Neuronal stem cell (in vitro differentiated cells): ENCODE measurements around the gene TBC1D16.

ENCODE experiments used
- DNase-seq: peaks from one replicate; pipeline ENCODE4 v3.0.0-alpha.2; 2013; ENCODE audit warnings: low spot score
- H2AFZ ChIP-seq: one replicate; pipeline ENCODE4 v1.6.1; 2013; ENCODE audit warnings: mild to moderate bottlenecking, low read length, inconsistent platforms
- H2AK5ac ChIP-seq: 2 replicates; pipeline ENCODE4 v1.6.1; 2013; ENCODE audit warnings: low read depth, mild to moderate bottlenecking, inconsistent platforms, low read length, moderate library complexity, mixed read lengths
- H2BK120ac ChIP-seq: 2 replicates; pipeline ENCODE4 v1.6.1; 2013; ENCODE audit warnings: low read depth, mild to moderate bottlenecking, inconsistent platforms, low read length, moderate library complexity, mixed read lengths
- H2BK12ac ChIP-seq: one replicate; pipeline ENCODE4 v1.6.1; 2013; ENCODE audit warnings: low read length, inconsistent platforms
- H2BK15ac ChIP-seq: 2 replicates; pipeline ENCODE4 v1.6.1; 2013; ENCODE audit warnings: mild to moderate bottlenecking, low read length, inconsistent platforms, mixed read lengths
- H2BK5ac ChIP-seq: one replicate; pipeline ENCODE4 v1.6.1; 2013; ENCODE audit warnings: inconsistent platforms, mild to moderate bottlenecking, low read length, moderate library complexity
- H3K14ac ChIP-seq: one replicate; pipeline ENCODE4 v1.6.1; 2013; ENCODE audit warnings: low read length, inconsistent platforms
- H3K18ac ChIP-seq: 2 replicates; pipeline ENCODE4 v1.6.1; 2013; ENCODE audit warnings: low read length, inconsistent platforms
- H3K23ac ChIP-seq: 2 replicates; pipeline ENCODE4 v1.6.1; 2013; ENCODE audit warnings: low read depth, mild to moderate bottlenecking, mixed read lengths, low read length, inconsistent platforms; ENCODE audit not compliant: poor library complexity
- H3K27ac ChIP-seq: replicated peaks from 3 replicates; pipeline ENCODE4 v1.5.1; 2013; ENCODE audit warnings: low read length, inconsistent platforms
- H3K27me3 ChIP-seq, 3 experiments: 2 replicates each; pipeline ENCODE4 v1.6.1; 2013; ENCODE audit warnings: low read length in 3 of 3, mild to moderate bottlenecking in 2 of 3, inconsistent platforms in 1 of 3, low read depth in 1 of 3, mixed read lengths in 1 of 3, moderate library complexity in 1 of 3; ENCODE audit not compliant: control insufficient read depth in 3 of 3, insufficient read depth in 3 of 3
- H3K36me3 ChIP-seq, 2 donors: replicated peaks in 1 of 2; 2 replicates each; pipeline ENCODE4 v1.6.1; 2013; ENCODE audit warnings: low read length in 2 of 2; ENCODE audit not compliant: control insufficient read depth in 2 of 2, insufficient read depth in 2 of 2
- H3K4ac ChIP-seq: 2 replicates; pipeline ENCODE4 v1.6.1; 2013; ENCODE audit warnings: inconsistent platforms, mild to moderate bottlenecking, low read length, moderate library complexity
- H3K4me1 ChIP-seq, 2 donors: 1 replicate in 1 of 2; 2 replicates in 1 of 2; pipeline ENCODE4 v1.6.1; 2013; ENCODE audit warnings: low read length in 2 of 2, low read depth in 1 of 2; ENCODE audit not compliant: control insufficient read depth in 2 of 2, insufficient read depth in 1 of 2
- H3K4me2 ChIP-seq: one replicate; pipeline ENCODE4 v1.6.1; 2013; ENCODE audit warnings: mild to moderate bottlenecking, low read length, inconsistent platforms; ENCODE audit not compliant: insufficient read depth, poor library complexity, severe bottlenecking
- H3K4me3 ChIP-seq, 2 donors: 2 replicates each; pipeline ENCODE4 v1.5.1; 2013; ENCODE audit warnings: low read length in 2 of 2, mild to moderate bottlenecking in 2 of 2, inconsistent platforms in 1 of 2, moderate library complexity in 1 of 2
- H3K79me1 ChIP-seq: one replicate; pipeline ENCODE4 v1.6.1; 2013; ENCODE audit warnings: low read depth, mild to moderate bottlenecking, inconsistent platforms, low read length, moderate library complexity
- H3K9ac ChIP-seq: one replicate; pipeline ENCODE4 v1.6.1; 2013; ENCODE audit warnings: mild to moderate bottlenecking, low read depth, low read length, inconsistent platforms; ENCODE audit not compliant: poor library complexity
- H3K9me3 ChIP-seq, 2 donors: replicated peaks in 1 of 2; 2 replicates each; pipeline versions ENCODE3 to v1.6.1; 2013; ENCODE audit warnings: low read length in 2 of 2, mild to moderate bottlenecking in 2 of 2, inconsistent platforms in 1 of 2, low read depth in 1 of 2, mixed read lengths in 1 of 2, moderate library complexity in 1 of 2; ENCODE audit not compliant: control insufficient read depth in 2 of 2, insufficient read depth in 1 of 2
- H4K8ac ChIP-seq: one replicate; pipeline ENCODE4 v1.6.1; 2013; ENCODE audit warnings: low read depth, mild to moderate bottlenecking, inconsistent platforms, low read length, moderate library complexity
- H4K91ac ChIP-seq: one replicate; pipeline ENCODE4 v1.6.1; 2013; ENCODE audit warnings: low read length, low read depth, mild to moderate bottlenecking, inconsistent platforms; ENCODE audit not compliant: poor library complexity
- WGBS, 2 donors: extraction: QIAGEN DNeasy Blood & Tissue Kit; methylation state at CpG; one replicate each; pipeline ENCODE4 v1.1.7; 2013; ENCODE audit warnings: missing lambda C conversion rate in 2 of 2, mixed read lengths in 1 of 2; ENCODE audit not compliant: insufficient read length in 2 of 2, insufficient replicate concordance in 1 of 2; ENCODE audit errors: extremely low coverage in 2 of 2; 5-methylcytosine and 5-hydroxymethylcytosine counted together

Gene TBC1D16

DNA sequence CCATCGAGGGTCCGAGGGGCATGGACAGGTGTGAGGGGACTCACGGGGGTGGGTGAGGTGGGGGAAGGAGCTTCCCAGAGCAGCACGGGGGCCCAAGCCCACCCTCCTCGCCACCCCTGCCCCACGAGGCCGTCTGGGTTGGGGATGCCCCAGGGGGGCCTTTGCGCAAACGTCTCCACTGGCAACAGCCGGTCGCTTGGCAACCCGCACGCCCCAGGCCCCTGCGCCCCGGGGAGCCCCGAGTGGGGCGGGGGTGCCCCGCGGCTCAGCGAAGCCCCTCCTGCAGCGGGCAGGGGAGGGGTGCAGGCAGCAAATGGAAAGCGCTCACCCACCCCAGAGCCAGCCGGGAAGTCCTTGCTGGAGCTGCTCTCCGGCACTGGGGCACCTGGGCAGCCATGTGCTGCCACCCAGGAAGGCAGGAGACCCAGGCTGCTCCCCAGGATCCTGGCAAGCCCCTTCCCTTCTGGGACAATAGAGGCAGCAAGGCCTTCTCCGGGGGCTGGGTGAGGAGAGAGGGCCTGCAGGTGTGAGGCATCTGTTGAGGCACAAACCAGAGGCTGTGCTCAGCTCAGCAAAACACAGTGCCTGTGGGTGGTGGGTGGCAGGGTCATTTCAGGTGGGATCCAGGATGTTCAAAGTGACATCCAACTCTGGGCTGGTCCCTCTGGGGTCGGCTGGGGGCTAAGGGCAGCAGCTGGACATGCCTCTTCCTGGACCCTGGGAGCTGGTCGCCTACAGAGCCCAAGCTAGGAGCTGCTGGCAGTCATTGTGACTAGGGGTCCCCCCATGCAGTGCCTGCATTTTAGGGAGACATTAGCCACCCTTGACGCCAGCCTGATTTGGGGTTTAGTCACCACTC, 115.6 kb downstream of the TBC1D16 start:
- Histone ChIP-seq H2BK120ac (no peak overlapping the region), H3K27ac (no peak overlapping the region), H3K23ac (peak overlapping the region; percentile 93), H3K4me2 (no peak overlapping the region), H3K18ac (peak overlapping the region; percentile 83), H3K36me3 (no peaks in the 10 kb centered on the region), H3K4me3 (no peak overlapping the region), H2BK12ac (peak overlapping the region; percentile 22), H3K27me3 (peaks cover 0 to 56% (median 8%) of the 10 kb centered on the region in 3 experiments), H3K4me1 (peaks cover 2 to 4% of the 10 kb centered on the region in 2 donors), H2AFZ (no peak overlapping the region), H3K9ac (peak overlapping the region; percentile 44), H4K91ac (peak overlapping the region; percentile 53), H3K14ac (peak overlapping the region; percentile 8), H2BK5ac (no peak overlapping the region), H2BK15ac (peak overlapping the region; percentile 92), H4K8ac (no peak overlapping the region), H2AK5ac (peak overlapping the region; percentile 98), H3K79me1 (peaks cover 1% of the 10 kb centered on the region), H3K9me3 (no peaks in the 10 kb centered on the region), H3K4ac (no peak overlapping the region)
- WGBS, 2 donors, result no CpG with 5 or more reads among the region's 28 CpGs
- no peak for DNase-seq

DNA sequence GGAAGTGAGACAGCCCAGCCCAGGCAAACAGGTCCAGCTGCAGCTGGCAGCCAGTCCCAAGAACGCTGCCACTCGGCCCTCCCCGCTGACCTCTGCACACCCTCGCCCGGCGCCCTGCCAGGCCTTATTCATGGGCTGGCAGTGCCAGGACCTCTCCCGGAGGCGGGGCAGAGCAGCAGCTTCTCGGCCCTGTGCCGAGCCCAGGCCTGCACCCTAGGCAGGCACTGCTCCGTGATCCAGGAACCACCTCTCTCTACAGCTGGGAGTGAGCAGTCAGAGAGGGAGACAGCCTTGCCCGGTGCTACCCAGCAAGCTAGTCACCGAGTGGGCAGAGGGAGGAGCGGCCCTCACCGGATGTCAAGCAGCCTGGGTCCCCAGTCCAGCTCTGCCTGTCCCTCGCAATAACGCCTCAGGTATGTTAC, 116.5 kb downstream of the TBC1D16 start:
- Histone ChIP-seq H3K27ac (no peak overlapping the region), H4K91ac (no peak overlapping the region), H2AK5ac (peak overlapping the region; percentile 98), H2BK5ac (no peak overlapping the region), H3K36me3 (no peaks in the 10 kb centered on the region), H3K18ac (peak overlapping the region; percentile 65), H3K4me3 (no peak overlapping the region), H3K14ac (peak overlapping the region; percentile 27), H3K4me1 (peaks cover 2 to 3% of the 10 kb centered on the region in 2 donors), H2BK15ac (peak overlapping the region; percentile 92), H3K4ac (no peak overlapping the region), H3K23ac (no peak overlapping the region), H4K8ac (no peak overlapping the region), H3K79me1 (peaks cover 1% of the 10 kb centered on the region), H3K9ac (no peak overlapping the region), H3K27me3 (peaks cover 0 to 59% (median 7%) of the 10 kb centered on the region in 3 experiments), H2BK120ac (no peak overlapping the region), H3K4me2 (peak overlapping the region; percentile 11), H2AFZ (no peak overlapping the region), H2BK12ac (peak overlapping the region; percentile 84), H3K9me3 (no peaks in the 10 kb centered on the region)
- no peak for DNase-seq
- WGBS, 2 donors, result no CpG with 5 or more reads among the region's 17 CpGs

DNA sequence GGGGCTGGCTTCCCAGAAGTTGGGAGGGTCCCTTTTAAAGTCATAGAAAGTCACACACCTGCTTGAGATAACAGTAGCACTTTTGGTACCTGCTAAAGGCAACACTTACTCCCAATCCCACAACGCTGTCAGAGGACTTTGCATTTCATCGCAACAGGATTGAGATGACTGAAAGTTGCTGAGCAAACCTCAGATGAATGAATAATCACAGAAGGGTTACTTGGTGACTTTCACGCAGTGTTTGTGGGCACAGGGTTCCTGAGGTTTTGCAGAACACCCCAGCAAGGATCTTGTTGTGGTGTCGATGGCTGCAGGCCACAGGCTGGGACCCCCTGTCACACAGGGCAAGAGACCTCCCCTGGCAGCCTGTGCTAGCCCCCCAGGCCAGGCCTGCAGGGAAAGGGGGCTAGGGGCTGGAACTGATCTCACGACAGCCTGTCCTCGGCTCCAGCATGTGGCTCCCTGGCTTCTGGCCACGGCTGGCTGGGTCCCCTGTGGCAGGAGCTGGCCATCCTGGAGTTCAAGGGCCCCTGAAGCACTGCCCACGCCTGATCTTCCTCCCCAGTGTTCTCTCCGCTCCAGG, 117.0 kb downstream of the TBC1D16 start:
- H3K14ac ChIP-seq, result peak overlapping the region; percentile 14
- no peaks in the 10 kb centered on the region for H3K79me1 ChIP-seq
- H3K4ac ChIP-seq, result no peak overlapping the region
- H3K4me1 ChIP-seq, result peaks cover 0 to 2% of the 10 kb centered on the region in 2 donors
- no peak overlapping the region for H2BK120ac ChIP-seq
- no peak overlapping the region for H4K91ac ChIP-seq
- H3K9ac ChIP-seq, result no peak overlapping the region
- H4K8ac ChIP-seq, result no peak overlapping the region
- H3K4me3 ChIP-seq, result no peak overlapping the region
- no peak overlapping the region for H3K4me2 ChIP-seq
- WGBS, 2 donors, result no CpG with 5 or more reads among the region's 9 CpGs
- H3K9me3 ChIP-seq, result no peaks in the 10 kb centered on the region
- no peaks in the 10 kb centered on the region for H3K36me3 ChIP-seq
- H3K23ac ChIP-seq, result no peak overlapping the region
- H3K27me3 ChIP-seq, result peaks cover 0 to 62% (median 4%) of the 10 kb centered on the region in 3 experiments
- H2BK12ac ChIP-seq, result peak overlapping the region; percentile 84
- no peak overlapping the region for H3K27ac ChIP-seq
- DNase-seq, result no peak
- H2AFZ ChIP-seq, result no peak overlapping the region
- peak overlapping the region; percentile 98 for H2AK5ac ChIP-seq
- no peak overlapping the region for H2BK5ac ChIP-seq
- H2BK15ac ChIP-seq, result peak overlapping the region; percentile 92
- H3K18ac ChIP-seq, result peak overlapping the region; percentile 72

DNA sequence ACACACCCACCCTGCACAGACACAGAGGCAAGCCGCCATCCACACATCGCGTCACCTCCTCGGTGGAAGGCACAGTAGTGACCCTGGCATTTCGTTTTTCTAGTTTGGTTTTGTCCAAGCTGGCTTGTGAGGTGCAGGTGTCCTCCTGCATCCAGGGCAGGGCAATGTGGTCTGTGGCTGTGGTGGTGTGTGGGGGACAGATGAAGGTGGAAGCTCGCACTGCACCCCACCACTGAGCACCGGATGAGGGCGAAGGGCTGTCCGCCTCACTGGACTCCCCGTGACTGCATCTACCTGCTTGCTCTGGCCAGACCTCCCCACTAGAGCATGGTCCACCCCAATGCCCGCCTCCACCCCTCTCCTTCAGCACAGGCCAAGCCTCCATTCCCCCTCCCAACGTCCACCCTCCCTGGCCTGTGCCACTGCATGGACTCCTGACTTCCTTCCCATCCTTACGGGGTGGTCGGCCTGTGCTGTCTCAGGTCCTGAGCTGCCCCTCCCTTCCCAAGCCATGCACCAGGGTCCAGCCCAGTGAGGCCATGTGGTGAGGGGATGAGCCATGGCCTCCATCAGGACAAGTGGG, 117.7 kb downstream of the TBC1D16 start:
- H3K4me3 ChIP-seq, result peak overlapping the region in 1 of 2 donors; percentile 10
- H3K18ac ChIP-seq, result peak overlapping the region; percentile 53
- H2BK15ac ChIP-seq, result peak overlapping the region; percentile 28
- peaks cover 0 to 68% (median 4%) of the 10 kb centered on the region in 3 experiments for H3K27me3 ChIP-seq
- no peak for DNase-seq
- WGBS, 2 donors, result no CpG with 5 or more reads among the region's 14 CpGs
- peak overlapping the region; percentile 34 for H3K23ac ChIP-seq
- H2BK120ac ChIP-seq, result no peak overlapping the region
- no peak overlapping the region for H2AK5ac ChIP-seq
- no peaks in the 10 kb centered on the region for H3K9me3 ChIP-seq
- H3K79me1 ChIP-seq, result no peaks in the 10 kb centered on the region
- H3K4me1 ChIP-seq, result peaks cover 0 to 2% of the 10 kb centered on the region in 2 donors
- no peak overlapping the region for H2BK12ac ChIP-seq
- H3K27ac ChIP-seq, result no peak overlapping the region
- no peak overlapping the region for H2BK5ac ChIP-seq
- H4K8ac ChIP-seq, result no peak overlapping the region
- H4K91ac ChIP-seq, result no peak overlapping the region
- H2AFZ ChIP-seq, result no peak overlapping the region
- H3K14ac ChIP-seq, result peak overlapping the region; percentile 49
- H3K36me3 ChIP-seq, result no peaks in the 10 kb centered on the region
- no peak overlapping the region for H3K4me2 ChIP-seq
- no peak overlapping the region for H3K4ac ChIP-seq
- peak overlapping the region; percentile 82 for H3K9ac ChIP-seq
